Lung (tissue), 12 donors: ENCODE results near the gene USP28. TPM values are rescaled to one million over a fixed set of nuclear protein-coding genes. Genes with fewer than 3 reads are reported as not detected.

Experiments used
- ATAC-seq: fragments of 200-7000 bp; cut with Tn5 transposase; one replicate; pipeline ENCODE4 v1.9.1; 2020; ENCODE audit warnings: moderate number of reproducible peaks; ENCODE audit not compliant: insufficient read depth, low FRiP score
- DNase-seq, 3 donors: peaks; one replicate each; pipeline ENCODE4 v3.0.0-alpha.2; 2013 to 2017
- H3K27ac ChIP-seq, 2 donors: one replicate each; pipeline ENCODE4 v1.5.1; 2013; ENCODE audit warnings: mild to moderate bottlenecking in 2 of 2, moderate library complexity in 2 of 2, control low read depth in 1 of 2, inconsistent platforms in 1 of 2, low read depth in 1 of 2, low read length in 1 of 2
- H3K27me3 ChIP-seq, 3 donors: one replicate each; pipeline ENCODE4 v1.5.1; 2013; ENCODE audit warnings: low read length in 2 of 3; ENCODE audit not compliant: control insufficient read depth in 3 of 3, insufficient read depth in 3 of 3
- H3K36me3 ChIP-seq, 4 donors: one replicate each; pipeline ENCODE4 v1.5.1; 2013; ENCODE audit warnings: low read length in 4 of 4, mild to moderate bottlenecking in 1 of 4, moderate library complexity in 1 of 4; ENCODE audit not compliant: control insufficient read depth in 4 of 4, insufficient read depth in 4 of 4
- H3K4me1 ChIP-seq, 5 donors: one replicate each; pipeline ENCODE4 v1.5.1; 2013; ENCODE audit warnings: low read length in 5 of 5, mild to moderate bottlenecking in 2 of 5, moderate library complexity in 1 of 5; ENCODE audit not compliant: control insufficient read depth in 5 of 5, insufficient read depth in 5 of 5
- H3K4me3 ChIP-seq: one replicate; pipeline ENCODE4 v1.5.1; 2013; ENCODE audit warnings: mild to moderate bottlenecking, control low read depth, moderate library complexity
- H3K9ac ChIP-seq, 2 donors: one replicate each; pipeline ENCODE4 v1.5.1; 2013; ENCODE audit warnings: low read length in 2 of 2, control low read depth in 1 of 2; ENCODE audit not compliant: insufficient read depth in 1 of 2
- H3K9me3 ChIP-seq, 4 donors: one replicate each; pipeline ENCODE4 v1.5.1; 2013; ENCODE audit warnings: low read length in 3 of 4, mild to moderate bottlenecking in 1 of 4, moderate library complexity in 1 of 4; ENCODE audit not compliant: control insufficient read depth in 4 of 4, insufficient read depth in 3 of 4
- CTCF ChIP-seq: IDR thresholded peaks from 2 replicates; pipeline ENCODE4 v1.5.1; 2012; ENCODE audit warnings: mild to moderate bottlenecking; ENCODE audit errors: control extremely low read depth, extremely low read depth
- WGBS, 2 donors: extraction: QIAGEN DNeasy Blood & Tissue Kit; methylation state at CpG; one replicate each; pipeline ENCODE4 v1.1.7; 2013; 5-methylcytosine and 5-hydroxymethylcytosine counted together
- polyA plus RNA-seq, 2 donors: library from polyadenylated mRNA; stranded (reverse); fragments of 200-250 nt; gene quantifications; one replicate each; pipeline ENCODE4 v1.2.1, GENCODE V29; 2013
- total RNA-seq, 2 donors: library from RNA; depleted of rRNA in 1 of 2; stranded (reverse); fragments of >200 nt in 1 of 2; gene quantifications; one replicate each; pipeline ENCODE4 v1.2.1, GENCODE V29; 2014 to 2021
- donor health status: control.
- donor health status: control.
- donor health status: Bipolar disorder and iron deficiency.
- donor health status: healthy.
- donor health status: DM: yes; HTN: yes; CAD: no.

The USP28 gene
- total and polyA plus RNA-seq, 4 donors = 3.5 to 45.3 (median 14.2) TPM

GRCh38 chr11:113828191-113828590 is 47.2 kb downstream of the USP28 start:
- no peaks in the 10 kb centered on the region for H3K27me3 ChIP-seq
- no peak overlapping the region for H3K4me3 ChIP-seq
- H3K4me1 ChIP-seq = no peaks in the 10 kb centered on the region
- ATAC-seq (no peak), DNase-seq (no peak)
- 92 to 93% methylated on average over 1 of the region's 1 CpG for WGBS, 2 donors
- peaks cover 2 to 28% (median 23%) of the 10 kb centered on the region in 4 donors for H3K36me3 ChIP-seq
- no peak for TF ChIP-seq CTCF
- H3K27ac ChIP-seq = no peak overlapping the region
- no peak overlapping the region for H3K9ac ChIP-seq
- no peaks in the 10 kb centered on the region for H3K9me3 ChIP-seq

DNA sequence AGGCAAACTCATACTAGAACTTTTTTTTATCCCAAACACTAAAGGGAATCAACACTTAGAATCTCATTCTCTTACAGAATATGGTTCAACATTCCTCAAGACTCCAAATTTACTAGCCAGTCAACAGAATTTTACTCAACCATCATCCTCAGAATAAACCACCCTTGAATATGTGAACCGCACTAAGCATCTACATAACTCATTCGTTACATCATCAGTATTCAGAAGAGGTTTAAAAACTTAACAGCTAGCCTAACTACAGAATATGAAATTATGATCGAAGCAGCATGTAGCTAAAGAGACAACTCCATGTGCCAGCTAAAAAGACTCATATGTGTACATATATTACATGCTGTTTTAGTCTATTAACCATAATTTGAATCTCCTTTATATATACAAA is 47.9 kb downstream of the USP28 start:
- TF ChIP-seq CTCF = no peak
- H3K27me3 ChIP-seq = no peaks in the 10 kb centered on the region
- H3K9ac ChIP-seq = no peak overlapping the region
- WGBS, 2 donors = 94 to 97% methylated on average over 3 of the region's 3 CpGs
- no peak overlapping the region for H3K4me3 ChIP-seq
- ATAC-seq = no peak
- H3K9me3 ChIP-seq = no peaks in the 10 kb centered on the region
- H3K36me3 ChIP-seq = peaks cover 4 to 29% (median 22%) of the 10 kb centered on the region in 4 donors
- no peak overlapping the region for H3K27ac ChIP-seq
- H3K4me1 ChIP-seq = no peaks in the 10 kb centered on the region
- no peak for DNase-seq

GRCh38 chr11:113818426-113818825 is 56.9 kb downstream of the USP28 start:
- no peak for TF ChIP-seq CTCF
- H3K36me3 ChIP-seq = peaks cover 8 to 24% (median 15%) of the 10 kb centered on the region in 4 donors
- H3K27me3 ChIP-seq = no peaks in the 10 kb centered on the region
- 96 to 98% methylated on average over 3 of the region's 3 CpGs for WGBS, 2 donors
- no peaks in the 10 kb centered on the region for H3K4me1 ChIP-seq
- H3K27ac ChIP-seq = no peak overlapping the region
- no peak overlapping the region for H3K4me3 ChIP-seq
- H3K9ac ChIP-seq = no peak overlapping the region
- no peaks in the 10 kb centered on the region for H3K9me3 ChIP-seq
- no peak for DNase-seq
- ATAC-seq = no peak

DNA sequence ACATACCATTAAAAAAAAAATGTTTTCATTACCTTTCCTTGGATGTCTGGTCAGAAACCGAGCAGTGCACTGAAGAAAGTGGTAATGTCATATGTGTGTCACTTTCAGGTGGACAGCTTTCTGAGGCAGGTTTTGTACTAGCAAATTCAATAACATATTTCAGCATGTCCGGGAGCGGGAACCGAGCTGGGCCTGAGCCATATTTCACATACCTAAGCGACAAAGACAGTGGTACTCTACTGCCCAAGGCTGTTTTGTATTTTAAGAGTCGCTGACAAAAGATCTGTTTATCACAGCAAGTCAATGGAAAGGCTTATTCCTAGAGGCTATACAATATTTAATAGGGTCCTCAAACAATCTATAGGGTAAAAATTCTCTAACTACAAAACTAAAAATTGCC is 57.7 kb downstream of the USP28 start:
- Histone ChIP-seq H3K27ac (no peak overlapping the region), H3K9me3 (no peaks in the 10 kb centered on the region), H3K27me3 (no peaks in the 10 kb centered on the region), H3K4me1 (no peaks in the 10 kb centered on the region), H3K36me3 (peaks cover 9 to 22% (median 13%) of the 10 kb centered on the region in 4 donors), H3K9ac (no peak overlapping the region), H3K4me3 (no peak overlapping the region)
- no peak for TF ChIP-seq CTCF
- DNase-seq (no peak), ATAC-seq (no peak)
- WGBS, 2 donors = 96 to 97% methylated on average over 6 of the region's 6 CpGs
